NCI-H460 (cell line): ENCODE measurements around the gene TECR. TPM values are rescaled to one million over a fixed set of nuclear protein-coding genes. Genes with fewer than 3 reads are reported as not detected.
"Not testable (repeated sequence)": the region's sequence is repeated elsewhere in the genome, so short reads cannot be mapped to it uniquely, and the experiment has no call there.

Experiments used
- DNase-seq: peaks from one replicate; pipeline ENCODE4 v3.0.0-alpha.2; 2016; ENCODE audit warnings: low read depth; ENCODE audit errors: extremely low read depth
- small RNA-seq, 2 experiments: library from RNA; depleted of rRNA; stranded (forward); fragments of <200 nt; gene quantifications; one replicate each; pipeline ENCODE3, GENCODE V24; 2014
- total RNA-seq: library from RNA; depleted of rRNA; stranded (reverse); fragments of >200 nt; shearing (Covaris generic); gene quantifications from 2 replicates; pipeline ENCODE4 v1.2.3, GENCODE V29; 2014; rRNA removed

The TECR gene
- total RNA-seq, 1 experiment from 2014 or later = 59.1 TPM

DNA sequence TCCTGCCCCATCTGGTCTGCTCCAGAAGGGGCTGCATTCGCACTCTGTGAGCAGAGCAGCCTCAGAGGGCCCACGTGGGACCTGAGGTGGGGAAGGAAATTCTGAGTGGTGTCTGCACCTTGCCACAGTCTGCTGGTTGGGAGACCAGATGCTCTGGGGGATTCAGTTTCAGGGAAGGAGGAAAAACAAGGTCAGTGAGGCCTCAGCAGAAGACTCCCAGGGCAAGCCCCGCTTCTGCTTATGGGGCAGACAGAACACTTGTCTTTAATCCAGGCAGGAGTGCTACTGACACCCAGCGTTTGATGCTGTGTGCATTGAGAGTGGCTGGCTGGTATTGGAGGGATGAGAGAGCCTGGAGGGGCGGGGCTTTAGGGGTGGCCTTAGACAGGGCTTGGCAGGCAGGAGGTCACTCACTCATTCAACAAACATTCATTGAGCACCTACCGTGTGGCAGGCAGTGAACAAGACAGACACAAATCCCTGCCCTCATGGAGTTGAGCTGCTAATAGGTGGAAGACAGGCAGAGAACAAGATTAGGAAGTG, 48.6 kb downstream of the TECR start:
- DNase-seq = no peak

DNA sequence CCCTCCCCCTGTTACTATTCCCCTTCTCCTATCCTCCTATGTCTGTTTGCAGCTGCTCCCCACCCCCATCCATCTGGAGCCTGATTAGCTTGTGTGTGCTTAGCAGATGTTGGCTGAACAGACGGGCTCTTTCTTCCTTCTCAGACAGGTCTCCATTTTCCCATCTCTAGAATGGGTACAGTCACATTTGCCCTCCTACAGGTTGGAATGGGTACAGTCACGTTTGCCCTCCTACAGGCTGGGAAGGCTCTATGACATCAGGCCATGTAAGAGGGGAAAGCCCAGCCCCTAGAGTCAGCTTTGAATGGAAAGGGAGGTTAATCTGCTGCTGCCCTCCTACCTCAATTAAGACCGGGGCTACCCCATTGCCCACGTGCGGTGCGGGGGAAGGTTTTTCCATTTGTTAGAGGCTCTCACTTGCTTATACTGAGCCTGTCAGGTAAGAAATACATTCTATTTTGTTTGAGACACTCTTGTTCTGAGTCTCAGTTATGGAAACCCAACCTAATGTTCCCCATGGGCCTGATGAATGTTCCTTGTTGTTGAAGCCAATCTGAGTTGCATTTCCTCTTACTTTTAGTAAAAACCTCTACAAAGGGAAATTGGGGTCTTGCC, 51.3 kb downstream of the TECR start:
- no peak for DNase-seq

DNA sequence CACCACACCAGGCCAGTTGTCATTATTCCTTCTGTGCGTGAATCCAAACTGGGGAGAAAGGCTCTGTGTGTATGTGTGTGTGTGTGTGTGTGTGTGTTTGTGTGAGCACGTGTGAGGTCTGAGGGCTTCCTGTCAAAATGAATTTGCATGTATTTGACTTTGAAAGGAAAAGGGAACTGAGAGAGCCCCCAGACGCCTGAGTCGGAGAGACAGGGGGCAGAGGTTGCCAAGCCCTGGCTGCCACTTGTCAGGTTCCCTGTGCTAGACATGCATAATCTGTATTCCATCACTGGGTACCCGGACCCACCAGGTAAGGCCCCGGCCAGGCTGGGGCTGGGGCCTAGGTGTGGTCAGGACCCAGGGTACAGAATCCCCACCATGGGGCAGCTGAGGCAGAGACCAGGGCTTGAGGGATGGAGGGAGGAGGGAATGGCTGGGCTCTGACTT, 53.5 kb downstream of the TECR start, which contains the start of gene CLEC17A:
CLEC17A (plus strand) TSS at position 191 of the 447 bp plus-strand sequence; CDS start at position 268, 77 bp downstream.
- DNase-seq = no peak

DNA sequence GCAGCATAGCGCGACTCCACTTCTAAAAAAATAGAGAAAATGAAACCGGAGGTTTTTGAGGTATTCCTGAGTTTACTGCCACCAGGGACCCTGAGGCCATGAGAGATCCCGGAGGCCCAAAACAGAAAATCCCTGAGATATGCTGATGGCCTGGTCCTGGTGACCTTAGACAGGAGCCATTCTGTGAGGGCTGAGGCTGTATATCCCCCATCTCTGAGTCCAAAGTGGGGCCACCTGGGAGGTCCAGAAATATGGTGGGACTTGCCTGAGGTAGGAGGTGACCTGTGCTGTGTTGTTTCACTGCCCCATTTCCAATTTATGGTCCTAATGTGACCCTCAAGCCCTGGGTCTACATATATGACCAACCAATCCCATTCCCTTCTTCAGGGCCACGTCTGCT, 55.0 kb downstream of the TECR start:
- not testable (repeated sequence) for DNase-seq

DNA sequence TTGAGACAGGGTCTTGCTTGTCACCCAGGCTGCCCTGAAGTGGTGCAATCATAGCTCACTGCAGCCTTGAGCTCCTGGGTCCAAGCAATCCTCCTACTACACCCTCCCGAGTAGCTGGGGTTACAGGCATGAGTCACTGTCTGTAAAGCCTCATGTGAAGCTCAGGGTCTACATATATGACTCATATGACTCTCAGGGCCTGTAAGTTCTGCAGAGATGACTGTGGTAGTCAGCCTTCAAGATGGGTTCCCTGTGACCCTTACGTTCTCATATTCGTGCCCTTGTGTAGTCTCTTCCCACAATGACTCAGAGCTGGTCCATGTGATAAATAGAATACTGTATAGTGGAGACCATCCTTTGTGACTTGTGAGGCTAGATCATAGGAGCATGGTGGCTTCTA, 55.8 kb downstream of the TECR start:
- DNase-seq = not testable (repeated sequence)

DNA sequence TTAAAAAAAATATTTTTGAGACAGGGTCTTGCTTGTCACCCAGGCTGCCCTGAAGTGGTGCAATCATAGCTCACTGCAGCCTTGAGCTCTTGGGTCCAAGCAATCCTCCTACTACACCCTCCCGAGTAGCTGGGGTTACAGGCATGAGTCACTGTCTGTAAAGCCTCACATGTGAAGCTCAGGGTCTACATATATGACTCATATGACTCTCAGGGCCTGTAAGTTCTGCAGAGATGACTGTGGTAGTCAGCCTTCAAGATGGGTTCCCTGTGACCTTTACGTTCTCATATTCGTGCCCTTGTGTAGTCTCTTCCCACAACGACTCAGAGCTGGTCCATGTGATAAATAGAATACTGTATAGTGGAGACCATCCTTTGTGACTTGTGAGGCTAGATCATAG, 60.0 kb downstream of the TECR start:
- not testable (repeated sequence) for DNase-seq

DNA sequence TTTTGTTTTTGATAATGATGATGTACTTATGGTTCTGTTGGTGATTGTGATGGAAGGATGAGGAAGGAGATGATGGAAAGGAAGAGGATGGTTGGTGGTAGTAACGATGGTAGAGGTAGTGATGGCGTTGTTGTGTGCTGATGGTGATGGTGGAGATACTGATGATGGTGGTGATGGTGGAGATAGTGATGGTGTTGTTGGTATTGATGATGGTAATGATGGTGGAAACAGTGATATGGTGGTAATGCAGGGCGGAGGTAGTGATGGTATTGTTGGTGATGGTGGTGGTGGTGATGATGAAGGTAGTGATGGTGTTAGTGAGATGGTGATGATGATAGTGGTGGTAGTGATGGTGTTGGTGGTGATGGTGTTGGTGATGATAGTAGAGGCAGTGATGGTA, 66.2 kb downstream of the TECR start:
- DNase-seq = no peak

DNA sequence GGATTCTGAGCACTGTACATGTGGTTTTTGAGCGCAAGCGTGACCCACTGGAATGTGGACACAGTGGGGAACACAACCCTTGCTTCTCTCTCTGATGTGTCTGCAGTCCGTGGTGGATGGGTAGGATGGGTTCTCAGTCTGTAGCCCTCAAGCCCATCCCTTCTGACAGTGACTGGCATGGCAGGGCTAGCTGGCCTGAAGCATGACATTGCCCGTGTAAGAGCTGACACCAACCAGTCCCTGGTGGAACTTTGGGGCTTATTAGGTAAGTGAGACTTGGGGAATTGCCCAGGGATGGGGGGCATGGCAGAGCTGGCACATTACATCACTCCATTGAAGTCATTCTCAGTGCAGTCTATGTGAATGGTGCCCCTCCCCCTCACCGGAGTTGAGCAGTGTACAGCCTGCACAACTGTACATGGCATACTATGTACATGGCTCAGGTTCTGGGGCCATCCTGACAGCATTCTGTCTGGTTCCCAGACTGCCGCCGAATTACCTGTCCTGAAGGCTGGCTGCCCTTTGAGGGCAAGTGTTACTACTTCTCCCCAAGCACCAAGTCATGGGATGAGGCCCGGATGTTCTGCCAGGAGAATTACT, 70.3 kb downstream of the TECR start:
- no peak for DNase-seq

DNA sequence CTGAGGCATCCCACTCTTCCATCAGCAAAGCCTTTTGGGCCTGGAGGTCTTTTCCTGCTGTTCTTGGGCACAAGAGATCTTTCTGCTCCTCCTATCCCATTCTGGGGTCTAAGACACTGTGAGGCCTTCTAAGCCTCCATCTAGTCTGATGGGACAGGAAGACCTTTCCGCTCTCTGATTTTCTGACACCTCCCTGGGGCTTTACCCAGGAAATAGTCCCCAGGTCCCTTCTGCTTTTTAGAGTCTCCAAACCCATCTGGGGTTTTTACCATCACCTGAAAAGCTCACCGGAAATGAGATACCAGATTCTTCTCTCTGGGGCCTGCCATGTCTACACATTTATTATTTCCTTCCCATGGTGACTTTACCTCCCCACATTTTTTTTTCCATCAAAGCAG, 74.6 kb downstream of the TECR start:
- DNase-seq = no peak

DNA sequence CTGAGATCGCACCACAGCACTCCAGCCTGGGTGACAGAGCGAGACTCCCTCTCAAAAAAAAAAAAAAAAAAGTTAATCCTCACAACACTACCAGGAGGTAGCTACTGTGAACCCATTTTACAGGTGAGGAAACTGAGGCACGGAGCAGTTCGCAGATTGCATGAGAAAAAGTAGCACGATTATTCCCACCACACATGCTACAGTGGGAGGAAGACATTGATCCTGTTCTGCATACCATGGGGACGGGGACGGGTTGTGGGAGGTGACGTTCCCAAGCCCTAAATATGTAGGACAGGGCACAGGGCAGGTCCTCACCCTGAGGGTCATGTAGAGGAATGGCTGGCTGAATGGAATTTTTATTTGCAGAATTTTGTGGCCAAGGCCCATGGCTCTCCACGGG, 77.2 kb downstream of the TECR start:
- DNase-seq = no peak

DNA sequence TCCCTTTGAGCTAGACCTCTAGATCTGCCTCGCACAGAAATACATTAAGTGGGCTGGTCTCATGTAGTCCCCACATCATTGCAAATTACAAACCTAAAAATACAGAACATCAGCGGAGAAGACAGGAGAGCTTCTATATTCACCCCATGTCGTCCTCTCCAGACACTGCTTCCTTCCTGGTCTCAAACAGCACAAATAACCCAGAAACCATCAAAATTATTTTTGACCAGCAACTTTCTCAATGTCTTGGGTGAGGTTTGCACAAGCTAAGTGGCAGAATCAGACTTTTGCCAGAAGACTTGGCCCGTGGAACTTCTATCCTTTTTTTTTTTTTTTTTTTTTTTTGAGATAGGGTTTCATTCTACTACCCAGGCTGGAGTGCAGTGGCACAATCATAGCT, 81.7 kb downstream of the TECR start:
- no peak for DNase-seq

DNA sequence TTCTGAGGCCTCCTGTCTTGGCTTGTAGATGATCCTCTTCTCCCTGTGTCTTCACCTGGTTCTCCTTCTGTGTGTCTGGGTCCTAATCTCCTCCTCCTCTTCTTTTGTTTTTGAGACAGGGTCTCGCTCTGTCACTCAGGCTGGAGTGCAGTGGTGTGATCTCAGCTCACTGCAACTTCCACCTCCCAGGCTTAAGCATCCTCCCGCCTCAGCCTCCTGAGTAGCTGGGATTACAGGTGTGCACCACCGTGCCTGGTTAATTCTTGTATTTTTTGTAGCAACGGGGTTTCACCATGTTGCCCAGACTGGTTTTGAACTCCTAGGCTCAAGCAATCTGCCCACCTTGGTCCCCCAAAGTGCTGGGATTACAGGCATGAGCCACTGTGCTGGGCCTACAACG, 82.8 kb downstream of the TECR start:
- DNase-seq = not testable (repeated sequence)

DNA sequence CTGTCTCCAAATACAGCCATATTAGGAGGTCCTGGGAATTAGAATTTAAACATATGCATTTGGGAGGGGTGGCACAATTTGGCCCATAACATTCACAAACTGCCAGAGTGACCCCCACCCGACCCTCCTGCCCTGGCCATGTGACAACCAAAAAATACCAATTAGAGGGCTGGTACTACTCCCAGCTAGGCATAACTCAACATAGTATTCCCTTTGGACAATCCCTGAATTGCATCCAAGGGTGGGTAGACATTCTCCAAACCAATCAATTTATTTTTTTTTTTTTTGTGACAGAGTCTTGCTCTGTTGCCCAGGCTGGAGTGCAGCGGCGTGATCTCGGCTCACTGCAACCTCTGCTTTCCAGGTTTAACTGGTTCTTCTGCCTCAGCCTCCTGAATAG, 83.3 kb downstream of the TECR start:
- no peak for DNase-seq

DNA sequence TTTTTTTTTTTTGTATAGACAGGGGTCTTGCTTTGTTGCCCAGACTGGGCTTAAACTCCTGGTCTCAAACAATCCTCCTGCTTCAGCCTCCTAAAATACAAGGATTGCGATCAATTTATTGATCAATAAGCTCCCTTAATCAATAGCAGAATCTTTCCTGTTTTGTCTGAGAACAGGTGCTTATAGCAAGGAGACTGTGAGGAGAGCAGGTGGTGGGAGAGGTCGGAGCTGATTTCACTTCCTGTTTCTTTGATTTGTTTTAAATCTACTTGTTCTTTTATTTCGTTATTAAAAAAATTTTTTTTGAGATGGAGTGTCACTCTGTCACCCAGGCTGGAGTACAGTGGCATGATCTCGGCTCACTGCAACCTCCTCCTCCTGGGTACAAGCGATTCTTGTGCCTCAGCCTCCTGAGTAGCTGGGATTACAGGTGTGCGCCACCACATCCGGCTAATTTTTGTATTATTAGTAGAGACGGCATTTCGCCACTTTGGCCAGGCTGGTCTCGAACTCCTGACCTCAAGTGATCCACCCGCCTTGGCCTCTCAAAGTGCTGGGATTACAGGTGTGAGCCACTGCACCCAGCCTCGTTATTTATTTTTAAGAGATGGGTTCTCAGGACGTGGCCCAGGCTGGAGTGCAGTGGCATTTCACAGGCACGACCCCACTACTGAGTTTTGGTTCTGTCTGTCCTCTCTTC, 84.2 kb downstream of the TECR start:
- DNase-seq = not testable (repeated sequence)

DNA sequence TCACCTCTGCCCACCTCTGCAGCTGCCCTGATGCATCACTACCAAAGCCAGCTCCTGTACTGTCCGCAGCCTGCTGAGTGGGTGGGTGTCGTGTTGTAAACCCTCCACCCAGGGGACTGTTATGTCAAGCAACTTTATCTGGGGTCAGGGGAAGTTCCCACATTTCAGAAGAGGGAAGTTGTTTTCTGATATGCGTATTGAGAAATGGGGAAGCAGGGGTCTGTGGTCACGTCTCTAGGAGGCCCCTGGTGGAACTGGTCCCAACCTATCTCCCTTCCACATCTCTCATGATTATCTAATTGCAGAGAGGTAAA, 84.7 kb downstream of the TECR start:
- DNase-seq = no peak

Small RNA genes within 50 kb of the gene (small RNA-seq; reads per million reads assigned to genes)
- gene RN7SL842P (0 reads per million in 2 experiments), gene SNRPGP15 (0 to 0.06 reads per million in 2 experiments)

Other genes with a start within 250 kb of the TECR start
- gene ADGRE5, start 148.2 kb upstream of the TECR start, total RNA-seq = 38.0 and 40.4 TPM in 2 replicates
- 85.6 and 89.1 TPM in 2 replicates for gene DDX39A, start 110.3 kb upstream of the TECR start, total RNA-seq
- 72.8 and 77.4 TPM in 2 replicates for gene PKN1, start 96.3 kb upstream of the TECR start, total RNA-seq
- gene PTGER1, start 54.2 kb upstream of the TECR start, total RNA-seq = 0.52 and 0.92 TPM in 2 replicates
- gene GIPC1, start 33.5 kb upstream of the TECR start, total RNA-seq = 55.0 and 58.7 TPM in 2 replicates
- gene DNAJB1, start 11.2 kb upstream of the TECR start, total RNA-seq = 51.5 and 57.1 TPM in 2 replicates
- gene NDUFB7, start 42.5 kb downstream of the TECR start, total RNA-seq = 116 and 139 TPM in 2 replicates
- not detected in 2 replicates for gene CLEC17A, start 53.5 kb downstream of the TECR start, total RNA-seq
- not detected in 2 replicates for gene ADGRE3, start 145.2 kb downstream of the TECR start, total RNA-seq
- gene ZNF333, start 160.5 kb downstream of the TECR start, total RNA-seq = 6.6 and 9.4 TPM in 2 replicates
- gene ADGRE2, start 249.0 kb downstream of the TECR start, total RNA-seq = 0.43 and 0.45 TPM in 2 replicates